ENCODE data around the gene MRPL27.
"Not testable (repeated sequence)": the region's sequence is repeated elsewhere in the genome, so short reads cannot be mapped to it uniquely, and the experiment has no call there.

MRPL27 gene

GRCh38 chr17:50372758-50373556 lies at the start of gene MRPL27, which contains the start of gene EME1:
TSS of gene MRPL27 (minus strand) at chr17:50373184. CDS start at chr17:50373170, 14 bp downstream.
TSS of gene EME1 (plus strand) at chr17:50373229. CDS start at chr17:50375209, 1,980 bp downstream.
- peak; percentile 74 for DNase-seq (ENCODE audit: low read depth)

GRCh38 chr17:50422738-50423137 lies 49.8 kb upstream of the MRPL27 start:
- no peak for DNase-seq (ENCODE audit: low read depth)

- no peak for DNase-seq (ENCODE audit: low read depth)
Observed at GRCh38 chr17:50421308-50422051, 48.5 kb upstream of the MRPL27 start.

- no peak for DNase-seq (ENCODE audit: low read depth)
Observed at GRCh38 chr17:50420419-50421112, 47.6 kb upstream of the MRPL27 start.

- not testable (repeated sequence) for DNase-seq (ENCODE audit: low read depth)
Observed at GRCh38 chr17:50419577-50419976, 46.6 kb upstream of the MRPL27 start.

- DNase-seq (ENCODE audit: low read depth) = no peak
Observed at GRCh38 chr17:50414808-50415207, 41.8 kb upstream of the MRPL27 start.

GRCh38 chr17:50412188-50412732 lies 39.3 kb upstream of the MRPL27 start:
- DNase-seq (ENCODE audit: low read depth) = no peak

- no peak for DNase-seq (ENCODE audit: low read depth)
Observed at GRCh38 chr17:50407921-50408320, 34.9 kb upstream of the MRPL27 start.

GRCh38 chr17:50406578-50406977 lies 33.6 kb upstream of the MRPL27 start:
- DNase-seq (ENCODE audit: low read depth) = no peak

GRCh38 chr17:50405351-50405750 lies 32.4 kb upstream of the MRPL27 start:
- not testable (repeated sequence) for DNase-seq (ENCODE audit: low read depth)

GRCh38 chr17:50399591-50399990 lies 26.6 kb upstream of the MRPL27 start:
- DNase-seq (ENCODE audit: low read depth) = not testable (repeated sequence)

GRCh38 chr17:50398672-50399071 lies 25.7 kb upstream of the MRPL27 start:
- not testable (repeated sequence) for DNase-seq (ENCODE audit: low read depth)

GRCh38 chr17:50397919-50398285 lies 24.9 kb upstream of the MRPL27 start:
- no peak for DNase-seq (ENCODE audit: low read depth)

GRCh38 chr17:50397111-50397918 lies 24.3 kb upstream of the MRPL27 start, which contains the start of gene LRRC59:
TSS of gene LRRC59 (minus strand) at chr17:50397523. CDS start at chr17:50397317, 206 bp downstream.
- peak; percentile 87 for DNase-seq (ENCODE audit: low read depth)

- DNase-seq (ENCODE audit: low read depth) = no peak
Observed at GRCh38 chr17:50396261-50397110, 23.5 kb upstream of the MRPL27 start.

GRCh38 chr17:50394711-50395110 lies 21.7 kb upstream of the MRPL27 start:
- no peak for DNase-seq (ENCODE audit: low read depth)

- DNase-seq (ENCODE audit: low read depth) = no peak
Observed at GRCh38 chr17:50393700-50394099, 20.7 kb upstream of the MRPL27 start.

GRCh38 chr17:50392621-50393020 lies 19.6 kb upstream of the MRPL27 start:
- no peak for DNase-seq (ENCODE audit: low read depth)

- DNase-seq (ENCODE audit: low read depth) = no peak
Observed at GRCh38 chr17:50389534-50389933, 16.6 kb upstream of the MRPL27 start.

- no peak for DNase-seq (ENCODE audit: low read depth)
Observed at GRCh38 chr17:50388728-50389127, 15.7 kb upstream of the MRPL27 start.
